GM23338 (cell line): ENCODE measurements around the gene TSSC4. TPM values are rescaled to one million over a fixed set of nuclear protein-coding genes. Genes with fewer than 3 reads are reported as not detected.

Source experiments
- ATAC-seq: fragments of 200-7000 bp; cut with Tn5 transposase; 3 replicates; pipeline ENCODE4 v1.9.1; 2020
- DNase-seq: peaks from one replicate; pipeline ENCODE4 v3.0.0-alpha.2; 2015; ENCODE audit warnings: low spot score
- H2AFZ ChIP-seq: fragments of 200-600 bp; sonication (generic); 2 replicates; pipeline ENCODE4 v1.8.0; 2016; ENCODE audit warnings: antibody characterized with exemption, mild to moderate bottlenecking, moderate library complexity
- H3F3A ChIP-seq: fragments of 200-600 bp; sonication (generic); replicated peaks from 2 replicates; pipeline ENCODE4 v1.8.0; 2017; ENCODE audit warnings: antibody characterized with exemption, mixed run types, low read depth
- H3K27ac ChIP-seq: fragments of 200-600 bp; sonication (generic); 2 replicates; pipeline ENCODE4 v1.6.1; 2016; ENCODE audit warnings: low read depth
- H3K27me3 ChIP-seq: fragments of 200-600 bp; sonication (generic); 2 replicates; pipeline ENCODE4 v1.8.0; 2016; ENCODE audit warnings: mild to moderate bottlenecking, mixed run types, moderate library complexity; ENCODE audit not compliant: insufficient read depth
- H3K36me3 ChIP-seq: fragments of 200-600 bp; sonication (generic); 2 replicates; pipeline ENCODE4 v1.8.0; 2016; ENCODE audit warnings: mild to moderate bottlenecking; ENCODE audit not compliant: insufficient read depth
- H3K4me1 ChIP-seq: fragments of 200-600 bp; sonication (generic); 2 replicates; pipeline ENCODE4 v1.8.0; 2016; ENCODE audit warnings: mild to moderate bottlenecking, moderate library complexity; ENCODE audit not compliant: insufficient read depth
- H3K4me2 ChIP-seq: fragments of 200-600 bp; sonication (generic); 2 replicates; pipeline ENCODE4 v1.7.1; 2017; ENCODE audit warnings: mixed run types
- H3K4me3 ChIP-seq: fragments of 200-600 bp; sonication (generic); 2 replicates; pipeline ENCODE4 v1.6.1; 2016; ENCODE audit warnings: mixed run types
- H3K79me2 ChIP-seq: fragments of 200-600 bp; sonication (generic); replicated peaks from 2 replicates; pipeline ENCODE4 v1.8.0; 2017; ENCODE audit warnings: mild to moderate bottlenecking; ENCODE audit not compliant: insufficient read depth
- H3K9me2 ChIP-seq: fragments of 200-600 bp; sonication (generic); 2 replicates; pipeline ENCODE4 v1.8.0; 2017; ENCODE audit not compliant: insufficient read depth
- H4K20me1 ChIP-seq: fragments of 200-600 bp; sonication (generic); replicated peaks from 2 replicates; pipeline ENCODE4 v1.8.0; 2017; ENCODE audit warnings: mild to moderate bottlenecking; ENCODE audit not compliant: insufficient read depth
- H3K27ac Mint-ChIP-seq: 2 replicates; pipeline ENCODE4 v1.8.0; 2020; ENCODE audit warnings: inconsistent platforms, mild to moderate bottlenecking, moderate library complexity, mixed read lengths
- H3K27me3 Mint-ChIP-seq: 3 replicates; pipeline ENCODE4 v1.8.0; 2022; ENCODE audit warnings: low read depth, mild to moderate bottlenecking, moderate library complexity, mixed read lengths, inconsistent platforms; ENCODE audit not compliant: insufficient read depth, poor library complexity
- H3K36me3 Mint-ChIP-seq: 3 replicates; pipeline ENCODE4 v1.8.0; 2021; ENCODE audit warnings: low read depth, mild to moderate bottlenecking, inconsistent platforms, moderate library complexity, mixed read lengths
- H3K4me1 Mint-ChIP-seq: 3 replicates; pipeline ENCODE4 v1.8.0; 2020; ENCODE audit warnings: mild to moderate bottlenecking, inconsistent platforms, mixed read lengths
- H3K4me3 Mint-ChIP-seq: 3 replicates; pipeline ENCODE4 v1.8.0; 2021; ENCODE audit warnings: moderate library complexity, mild to moderate bottlenecking, inconsistent platforms, mixed read lengths
- H3K9me3 Mint-ChIP-seq: 3 replicates; pipeline ENCODE4 v1.8.0; 2020; ENCODE audit warnings: moderate library complexity, mild to moderate bottlenecking, inconsistent platforms, mixed read lengths
- CREB1 ChIP-seq: fragments of 250-450 bp; sonication (Bioruptor Pico); IDR thresholded peaks from 2 replicates; pipeline ENCODE4 v1.5.0; 2020; ENCODE audit warnings: low read depth, mild to moderate bottlenecking, moderate library complexity
- EZH2phosphoT487 ChIP-seq: fragments of 200-600 bp; sonication (generic); IDR thresholded peaks from one replicate; pipeline ENCODE4 v1.8.1; 2018; ENCODE audit warnings: antibody characterized with exemption; ENCODE audit not compliant: unreplicated experiment
- JUNB ChIP-seq: IDR thresholded peaks from one replicate; pipeline ENCODE4 v1.6.1; 2016; ENCODE audit warnings: antibody characterized with exemption; ENCODE audit not compliant: unreplicated experiment
- polyA plus RNA-seq: library from polyadenylated mRNA; unstranded; fragments of >200 nt; fragmentation: Nextera tagmentation; extraction: Ambion mirVana; gene quantifications from 2 replicates; pipeline ENCODE4 v1.2.1, GENCODE V29; 2016
- total RNA-seq: library from RNA; depleted of rRNA; stranded (reverse); fragments of >200 nt; shearing (Covaris generic); gene quantifications from 2 replicates; pipeline ENCODE4 v1.2.3, GENCODE V29; 2014
- TF ChIP-seq, protein P1 (sequence below), 2 experiments: fragments of 200-600 bp in 1 of 2; sonication (generic) in 1 of 2; conservative IDR thresholded peaks; 2 replicates each; pipeline versions ENCODE4 v1.5.1 to v1.6.1; 2016 to 2017; ENCODE audit warnings: antibody characterized with exemption in 2 of 2, low read depth in 2 of 2, mild to moderate bottlenecking in 2 of 2, moderate library complexity in 1 of 2
- TF ChIP-seq, protein P2 (sequence below): IDR thresholded peaks from 2 replicates; pipeline ENCODE4 v1.6.1; 2016; ENCODE audit warnings: antibody characterized with exemption
- TF ChIP-seq, protein P3 (sequence below): fragments of 250-450 bp; sonication (Bioruptor Pico); IDR thresholded peaks from 2 replicates; pipeline ENCODE4 v1.5.0; 2020; ENCODE audit warnings: mild to moderate bottlenecking, moderate library complexity

Gene TSSC4
- total and polyA plus RNA-seq, 2 experiments from 2014 or later: 27.5 to 44.3 TPM

DNA sequence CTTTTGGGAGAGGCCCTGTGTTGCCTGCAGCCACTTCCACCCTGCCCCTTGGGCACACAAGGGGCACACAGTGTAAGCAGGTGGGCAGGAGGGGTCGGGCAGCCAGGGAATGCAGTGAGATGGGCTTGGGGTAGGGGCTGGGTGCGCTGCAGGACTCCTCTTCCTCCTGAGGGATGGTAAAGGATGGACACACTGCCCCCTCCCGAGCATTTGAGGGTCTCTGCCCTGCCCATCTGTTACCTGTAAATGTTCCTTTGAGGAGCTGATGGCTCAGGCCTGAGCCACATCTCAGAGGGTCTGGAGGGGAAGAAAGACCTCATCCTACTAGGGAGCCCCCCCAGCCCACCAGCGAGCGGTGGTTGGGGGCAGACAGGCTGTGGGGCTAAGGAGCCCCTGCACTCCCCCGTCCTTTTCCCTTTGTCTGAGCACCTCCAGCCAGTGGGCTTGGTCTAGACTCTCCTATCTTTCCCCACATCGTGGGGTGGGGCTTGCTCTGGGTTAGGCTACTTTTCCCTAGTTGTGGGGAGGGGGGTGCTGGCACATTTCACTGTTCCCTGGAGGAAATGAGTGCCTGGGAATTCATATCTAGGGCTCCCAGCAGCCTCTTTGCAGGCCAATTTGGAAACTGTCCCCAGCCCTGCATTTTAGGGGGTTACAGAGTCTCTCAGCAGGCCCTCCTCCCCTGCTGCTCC is 1.7 kb upstream of the TSSC4 start:
- Histone ChIP-seq H3K27ac (peak overlapping the region; percentile 89), H3K36me3 (no peaks in the 10 kb centered on the region; the same call in 1 of the 2 replicates), H3K79me2 (peaks cover 12% of the 10 kb centered on the region), H3K27me3 (no peaks in the 10 kb centered on the region), H3K4me2 (peak overlapping the region; percentile 84; the same call in 1 of the 2 replicates), H2AFZ (no peak overlapping the region), H3K4me1 (peaks cover 6% of the 10 kb centered on the region; the same call in 1 of the 2 replicates), H3K4me3 (peak overlapping the region; percentile 62; the same call in 1 of the 2 replicates), H3F3A (no peaks in the 10 kb centered on the region), H3K9me2 (no peaks in the 10 kb centered on the region), H4K20me1 (no peaks in the 10 kb centered on the region)
- peak overlapping the region; percentile 70 for H3K27ac Mint-ChIP-seq
- TF ChIP-seq, protein P1, sequence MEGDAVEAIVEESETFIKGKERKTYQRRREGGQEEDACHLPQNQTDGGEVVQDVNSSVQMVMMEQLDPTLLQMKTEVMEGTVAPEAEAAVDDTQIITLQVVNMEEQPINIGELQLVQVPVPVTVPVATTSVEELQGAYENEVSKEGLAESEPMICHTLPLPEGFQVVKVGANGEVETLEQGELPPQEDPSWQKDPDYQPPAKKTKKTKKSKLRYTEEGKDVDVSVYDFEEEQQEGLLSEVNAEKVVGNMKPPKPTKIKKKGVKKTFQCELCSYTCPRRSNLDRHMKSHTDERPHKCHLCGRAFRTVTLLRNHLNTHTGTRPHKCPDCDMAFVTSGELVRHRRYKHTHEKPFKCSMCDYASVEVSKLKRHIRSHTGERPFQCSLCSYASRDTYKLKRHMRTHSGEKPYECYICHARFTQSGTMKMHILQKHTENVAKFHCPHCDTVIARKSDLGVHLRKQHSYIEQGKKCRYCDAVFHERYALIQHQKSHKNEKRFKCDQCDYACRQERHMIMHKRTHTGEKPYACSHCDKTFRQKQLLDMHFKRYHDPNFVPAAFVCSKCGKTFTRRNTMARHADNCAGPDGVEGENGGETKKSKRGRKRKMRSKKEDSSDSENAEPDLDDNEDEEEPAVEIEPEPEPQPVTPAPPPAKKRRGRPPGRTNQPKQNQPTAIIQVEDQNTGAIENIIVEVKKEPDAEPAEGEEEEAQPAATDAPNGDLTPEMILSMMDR (conservative IDR thresholded peaks at IDR 0.05; ENCODE audit: low read depth in 2 of 2): 0 out of 4 replicates have a peak, but pooled peaks of 1 of the 2 experiments have one; percentile 5
- TF ChIP-seq, protein P2, sequence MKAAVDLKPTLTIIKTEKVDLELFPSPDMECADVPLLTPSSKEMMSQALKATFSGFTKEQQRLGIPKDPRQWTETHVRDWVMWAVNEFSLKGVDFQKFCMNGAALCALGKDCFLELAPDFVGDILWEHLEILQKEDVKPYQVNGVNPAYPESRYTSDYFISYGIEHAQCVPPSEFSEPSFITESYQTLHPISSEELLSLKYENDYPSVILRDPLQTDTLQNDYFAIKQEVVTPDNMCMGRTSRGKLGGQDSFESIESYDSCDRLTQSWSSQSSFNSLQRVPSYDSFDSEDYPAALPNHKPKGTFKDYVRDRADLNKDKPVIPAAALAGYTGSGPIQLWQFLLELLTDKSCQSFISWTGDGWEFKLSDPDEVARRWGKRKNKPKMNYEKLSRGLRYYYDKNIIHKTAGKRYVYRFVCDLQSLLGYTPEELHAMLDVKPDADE: no peak
- DNase-seq: no peak
- H3K36me3 Mint-ChIP-seq: peaks cover 19% of the 10 kb centered on the region; the same call in 2 of the 3 replicates
- H3K4me1 Mint-ChIP-seq: peaks cover 3% of the 10 kb centered on the region; the same call in 2 of the 3 replicates
- ATAC-seq: no peak
- no peaks in the 10 kb centered on the region for H3K9me3 Mint-ChIP-seq
- H3K4me3 Mint-ChIP-seq: peak overlapping the region; percentile 89
- peaks cover 11% of the 10 kb centered on the region for H3K27me3 Mint-ChIP-seq

DNA sequence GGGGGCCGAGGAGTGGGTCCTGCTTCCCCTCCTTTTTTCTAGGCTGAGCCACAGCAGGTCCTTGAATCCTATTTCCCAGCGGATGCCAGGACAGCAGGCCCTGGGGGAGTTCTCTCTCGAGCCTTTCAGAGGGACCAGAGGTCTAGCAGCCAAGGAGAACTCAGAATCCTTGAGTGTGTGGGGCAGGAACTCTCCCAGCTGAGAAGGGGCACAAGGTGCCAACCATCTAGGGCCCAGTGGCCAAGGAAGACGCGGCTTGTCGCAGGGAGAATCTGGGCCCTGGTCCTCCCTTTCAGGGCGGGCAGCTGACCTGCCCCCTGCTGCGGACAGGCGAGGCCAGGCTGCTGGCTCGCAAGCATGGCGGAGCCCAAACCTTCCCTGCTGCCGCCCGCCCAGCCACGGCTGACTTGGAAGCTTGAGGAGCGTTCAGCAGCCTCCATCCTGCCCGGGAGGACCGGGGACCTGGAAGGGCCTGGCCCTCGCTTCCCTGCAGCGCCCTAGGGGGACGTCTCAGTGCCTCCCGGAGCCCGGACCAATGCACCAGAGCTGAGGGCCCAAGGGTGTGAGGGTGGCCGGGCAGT is 972 bp upstream of the TSSC4 start:
- H3K4me1 Mint-ChIP-seq: peaks cover 3% of the 10 kb centered on the region; the same call in 2 of the 3 replicates
- Histone ChIP-seq H3F3A (no peaks in the 10 kb centered on the region), H3K4me2 (peak overlapping the region; percentile 84), H3K36me3 (no peaks in the 10 kb centered on the region; the same call in 1 of the 2 replicates), H3K4me3 (peak overlapping the region; percentile 62), H3K27ac (peak overlapping the region; percentile 89), H3K27me3 (no peaks in the 10 kb centered on the region), H3K9me2 (no peaks in the 10 kb centered on the region), H3K4me1 (peaks cover 6% of the 10 kb centered on the region; the same call in 1 of the 2 replicates), H3K79me2 (peaks cover 12% of the 10 kb centered on the region), H2AFZ (no peak overlapping the region), H4K20me1 (no peaks in the 10 kb centered on the region)
- H3K4me3 Mint-ChIP-seq: peak overlapping the region; percentile 89
- peaks cover 19% of the 10 kb centered on the region; the same call in 2 of the 3 replicates for H3K36me3 Mint-ChIP-seq
- H3K27me3 Mint-ChIP-seq: peaks cover 11% of the 10 kb centered on the region
- ATAC-seq (peak; percentile 16), DNase-seq (peak; percentile 46)
- H3K9me3 Mint-ChIP-seq: no peaks in the 10 kb centered on the region
- peak overlapping the region; percentile 70 for H3K27ac Mint-ChIP-seq
- TF ChIP-seq CREB1 (CRISPR knock-in tag) (no peak), JUNB (no peak), EZH2phosphoT487 (no peak)
- TF ChIP-seq, protein P3, sequence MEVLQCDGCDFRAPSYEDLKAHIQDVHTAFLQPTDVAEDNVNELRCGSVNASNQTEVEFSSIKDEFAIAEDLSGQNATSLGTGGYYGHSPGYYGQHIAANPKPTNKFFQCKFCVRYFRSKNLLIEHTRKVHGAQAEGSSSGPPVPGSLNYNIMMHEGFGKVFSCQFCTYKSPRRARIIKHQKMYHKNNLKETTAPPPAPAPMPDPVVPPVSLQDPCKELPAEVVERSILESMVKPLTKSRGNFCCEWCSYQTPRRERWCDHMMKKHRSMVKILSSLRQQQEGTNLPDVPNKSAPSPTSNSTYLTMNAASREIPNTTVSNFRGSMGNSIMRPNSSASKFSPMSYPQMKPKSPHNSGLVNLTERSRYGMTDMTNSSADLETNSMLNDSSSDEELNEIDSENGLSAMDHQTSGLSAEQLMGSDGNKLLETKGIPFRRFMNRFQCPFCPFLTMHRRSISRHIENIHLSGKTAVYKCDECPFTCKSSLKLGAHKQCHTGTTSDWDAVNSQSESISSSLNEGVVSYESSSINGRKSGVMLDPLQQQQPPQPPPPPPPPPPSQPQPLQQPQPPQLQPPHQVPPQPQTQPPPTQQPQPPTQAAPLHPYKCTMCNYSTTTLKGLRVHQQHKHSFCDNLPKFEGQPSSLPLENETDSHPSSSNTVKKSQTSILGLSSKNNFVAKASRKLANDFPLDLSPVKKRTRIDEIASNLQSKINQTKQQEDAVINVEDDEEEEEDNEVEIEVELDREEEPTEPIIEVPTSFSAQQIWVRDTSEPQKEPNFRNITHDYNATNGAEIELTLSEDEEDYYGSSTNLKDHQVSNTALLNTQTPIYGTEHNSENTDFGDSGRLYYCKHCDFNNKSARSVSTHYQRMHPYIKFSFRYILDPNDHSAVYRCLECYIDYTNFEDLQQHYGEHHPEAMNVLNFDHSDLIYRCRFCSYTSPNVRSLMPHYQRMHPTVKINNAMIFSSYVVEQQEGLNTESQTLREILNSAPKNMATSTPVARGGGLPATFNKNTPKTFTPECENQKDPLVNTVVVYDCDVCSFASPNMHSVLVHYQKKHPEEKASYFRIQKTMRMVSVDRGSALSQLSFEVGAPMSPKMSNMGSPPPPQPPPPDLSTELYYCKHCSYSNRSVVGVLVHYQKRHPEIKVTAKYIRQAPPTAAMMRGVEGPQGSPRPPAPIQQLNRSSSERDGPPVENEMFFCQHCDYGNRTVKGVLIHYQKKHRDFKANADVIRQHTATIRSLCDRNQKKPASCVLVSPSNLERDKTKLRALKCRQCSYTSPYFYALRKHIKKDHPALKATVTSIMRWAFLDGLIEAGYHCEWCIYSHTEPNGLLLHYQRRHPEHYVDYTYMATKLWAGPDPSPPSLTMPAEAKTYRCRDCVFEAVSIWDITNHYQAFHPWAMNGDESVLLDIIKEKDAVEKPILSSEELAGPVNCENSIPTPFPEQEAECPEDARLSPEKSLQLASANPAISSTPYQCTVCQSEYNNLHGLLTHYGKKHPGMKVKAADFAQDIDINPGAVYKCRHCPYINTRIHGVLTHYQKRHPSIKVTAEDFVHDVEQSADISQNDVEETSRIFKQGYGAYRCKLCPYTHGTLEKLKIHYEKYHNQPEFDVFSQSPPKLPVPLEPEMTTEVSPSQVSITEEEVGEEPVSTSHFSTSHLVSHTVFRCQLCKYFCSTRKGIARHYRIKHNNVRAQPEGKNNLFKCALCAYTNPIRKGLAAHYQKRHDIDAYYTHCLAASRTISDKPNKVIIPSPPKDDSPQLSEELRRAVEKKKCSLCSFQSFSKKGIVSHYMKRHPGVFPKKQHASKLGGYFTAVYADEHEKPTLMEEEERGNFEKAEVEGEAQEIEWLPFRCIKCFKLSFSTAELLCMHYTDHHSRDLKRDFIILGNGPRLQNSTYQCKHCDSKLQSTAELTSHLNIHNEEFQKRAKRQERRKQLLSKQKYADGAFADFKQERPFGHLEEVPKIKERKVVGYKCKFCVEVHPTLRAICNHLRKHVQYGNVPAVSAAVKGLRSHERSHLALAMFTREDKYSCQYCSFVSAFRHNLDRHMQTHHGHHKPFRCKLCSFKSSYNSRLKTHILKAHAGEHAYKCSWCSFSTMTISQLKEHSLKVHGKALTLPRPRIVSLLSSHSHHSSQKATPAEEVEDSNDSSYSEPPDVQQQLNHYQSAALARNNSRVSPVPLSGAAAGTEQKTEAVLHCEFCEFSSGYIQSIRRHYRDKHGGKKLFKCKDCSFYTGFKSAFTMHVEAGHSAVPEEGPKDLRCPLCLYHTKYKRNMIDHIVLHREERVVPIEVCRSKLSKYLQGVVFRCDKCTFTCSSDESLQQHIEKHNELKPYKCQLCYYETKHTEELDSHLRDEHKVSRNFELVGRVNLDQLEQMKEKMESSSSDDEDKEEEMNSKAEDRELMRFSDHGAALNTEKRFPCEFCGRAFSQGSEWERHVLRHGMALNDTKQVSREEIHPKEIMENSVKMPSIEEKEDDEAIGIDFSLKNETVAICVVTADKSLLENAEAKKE (CRISPR knock-in tag): no peak
